Muscle of back (tissue), 11 donors: Measurements from ENCODE around the gene STARD13. TPM values are rescaled to one million over a fixed set of nuclear protein-coding genes. Genes with fewer than 3 reads are reported as not detected.
A peak's percentile ranks its signal among the peaks of the same experiment; 100 is the strongest.

Experiments
- DNase-seq, 3 donors: peaks; one replicate each; pipeline versions ENCODE4 v3.0.0 to v3.0.0-alpha.2; 2013
- polyA plus RNA-seq, 10 donors: library from polyadenylated mRNA; unstranded; fragments of 120-200 nt; gene quantifications; one replicate each; pipeline ENCODE4 v1.2.1, GENCODE V29; 2013; ENCODE audit not compliant: insufficient read length in 10 of 10

Gene STARD13
- polyA plus RNA-seq, 10 donors, result 17.3 to 27.5 (median 21.8) TPM

DNA sequence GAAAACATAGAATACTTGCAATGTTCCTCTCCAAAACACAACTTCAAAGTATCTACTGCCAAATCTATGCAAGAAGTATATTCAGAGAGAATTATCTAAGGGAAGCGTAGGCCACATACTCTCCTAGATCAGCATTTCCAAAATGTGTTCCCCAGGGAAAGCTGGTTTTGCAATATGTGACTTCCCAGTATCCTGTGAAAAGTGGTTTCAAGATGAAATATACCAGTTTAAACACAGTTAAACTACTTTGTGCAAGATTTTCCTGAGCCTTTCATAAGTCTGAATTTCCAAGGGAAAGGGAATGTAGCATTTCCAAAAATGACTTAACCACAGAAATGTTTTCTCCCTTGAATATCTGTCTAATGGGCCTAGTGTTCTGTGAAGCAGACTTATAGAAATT, 7.6 kb downstream of the STARD13 start:
- peak in 2 of 3 donors; percentile 42 to 56 for DNase-seq

DNA sequence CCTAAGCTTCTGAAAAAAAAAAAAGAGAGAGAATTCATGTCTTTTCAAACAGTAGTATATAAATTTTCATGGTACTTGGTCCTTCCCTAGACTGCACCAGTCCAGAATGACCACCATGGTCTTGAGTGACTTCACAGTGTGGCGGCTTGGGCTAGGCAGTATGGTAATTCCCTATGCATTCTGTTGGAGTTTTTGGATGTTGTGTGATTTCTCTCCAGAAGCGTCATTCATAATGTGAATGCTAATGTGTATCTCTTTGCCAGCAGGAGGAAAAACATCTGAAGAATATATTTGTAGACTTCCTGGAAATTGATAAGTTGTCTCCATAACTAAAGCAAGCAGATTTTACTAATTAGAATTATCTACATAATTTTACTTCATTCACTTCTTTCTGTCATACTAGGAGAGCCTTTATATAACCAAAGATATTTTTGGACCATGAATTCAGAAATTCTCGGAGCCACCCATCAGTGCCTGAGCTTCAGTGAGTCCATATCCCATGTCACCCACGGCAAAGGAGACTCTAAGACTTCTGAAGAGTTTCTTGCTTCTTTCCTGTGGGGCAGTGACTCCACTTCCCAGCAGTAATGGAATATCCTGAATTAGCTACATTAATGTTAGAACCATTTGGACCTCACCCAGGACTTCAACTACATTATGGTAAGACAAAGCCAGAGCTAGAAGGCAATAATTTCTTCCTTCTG, 8.4 kb downstream of the STARD13 start:
- DNase-seq, result no peak

DNA sequence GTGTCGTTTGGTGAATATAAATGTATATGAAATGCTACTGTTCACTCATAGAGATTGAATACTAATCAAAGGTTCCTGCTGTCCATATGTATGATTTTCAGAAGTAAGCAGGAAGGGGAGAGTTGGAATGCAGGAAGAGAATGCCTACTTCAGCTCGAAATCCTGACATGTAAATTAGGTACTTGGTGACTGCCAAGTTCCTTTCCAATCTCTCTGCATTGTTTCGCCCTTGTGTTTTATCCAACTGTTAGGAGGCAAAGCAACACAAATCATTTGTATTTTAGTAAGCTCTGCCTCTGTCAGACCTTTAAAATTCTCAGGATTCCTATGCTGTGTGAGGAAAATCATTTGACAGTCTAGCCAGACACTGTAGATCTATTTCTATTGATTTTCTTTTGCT, 9.0 kb downstream of the STARD13 start:
- no peak for DNase-seq

DNA sequence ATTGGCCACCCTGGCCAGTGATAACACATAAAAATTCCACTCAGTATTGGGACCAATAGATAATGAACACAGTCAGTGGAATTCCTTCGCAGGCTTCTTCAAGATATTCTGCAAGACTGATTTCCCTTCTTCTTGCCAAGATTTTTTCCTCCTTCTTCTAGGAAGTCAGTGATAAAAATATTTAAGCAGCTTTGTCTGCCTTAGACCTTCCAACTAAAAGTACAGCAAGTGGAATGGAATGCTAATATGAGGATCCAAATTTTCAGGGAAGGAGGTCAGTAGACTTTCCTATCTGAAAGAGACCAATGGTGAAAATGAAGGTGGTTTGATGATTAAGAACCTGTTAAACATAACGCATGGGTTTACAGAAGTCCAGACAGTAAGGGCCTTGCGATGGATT, 9.6 kb downstream of the STARD13 start:
- peak in 1 of 3 donors; percentile 65 for DNase-seq

DNA sequence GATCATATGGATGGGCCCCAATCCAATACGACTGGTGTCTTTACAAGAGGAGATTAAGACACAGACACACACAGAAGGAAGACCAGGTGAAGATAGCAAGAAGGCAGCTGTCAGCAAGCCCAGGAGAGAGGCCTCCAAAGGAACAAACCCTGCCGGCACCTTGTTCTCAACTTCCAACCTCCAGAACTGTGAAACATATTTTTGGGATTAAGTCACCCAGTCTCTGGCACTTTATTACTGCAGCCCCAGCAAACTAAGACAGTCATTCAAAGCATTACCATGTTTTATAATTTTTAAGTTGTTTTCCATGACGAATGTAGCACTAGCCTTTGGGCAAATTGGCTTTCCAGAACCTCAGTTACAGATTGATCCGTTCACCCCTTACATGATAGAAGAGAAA, 11.3 kb downstream of the STARD13 start:
- DNase-seq, result no peak

DNA sequence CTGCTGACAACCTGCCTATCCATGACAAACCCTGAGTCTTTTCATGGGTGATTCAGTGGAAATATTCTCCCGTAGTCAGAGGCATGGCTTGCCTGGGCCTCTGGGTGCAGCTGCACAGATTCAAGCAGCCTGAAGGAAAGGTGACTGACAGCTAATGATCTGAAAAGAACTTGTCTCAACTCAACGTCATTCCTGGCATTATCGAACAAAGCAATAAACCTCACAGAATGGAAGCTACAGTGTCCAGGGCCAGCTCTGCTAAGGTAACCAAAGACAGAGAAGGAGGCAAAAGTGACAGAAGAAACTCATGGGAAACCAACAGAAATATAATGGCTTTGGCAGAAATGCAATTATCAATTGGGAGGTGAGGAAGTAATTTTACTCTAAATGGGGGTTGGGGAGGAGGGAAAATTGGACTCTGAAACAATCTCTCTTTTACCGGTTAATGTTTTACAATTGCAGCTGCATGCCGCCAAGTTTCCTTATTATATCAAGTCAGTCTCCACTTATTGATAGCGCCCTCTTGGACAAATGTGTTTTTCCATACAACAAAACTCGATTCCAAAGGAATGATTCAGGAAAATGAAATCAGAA, 12.9 kb downstream of the STARD13 start:
- DNase-seq, result no peak

DNA sequence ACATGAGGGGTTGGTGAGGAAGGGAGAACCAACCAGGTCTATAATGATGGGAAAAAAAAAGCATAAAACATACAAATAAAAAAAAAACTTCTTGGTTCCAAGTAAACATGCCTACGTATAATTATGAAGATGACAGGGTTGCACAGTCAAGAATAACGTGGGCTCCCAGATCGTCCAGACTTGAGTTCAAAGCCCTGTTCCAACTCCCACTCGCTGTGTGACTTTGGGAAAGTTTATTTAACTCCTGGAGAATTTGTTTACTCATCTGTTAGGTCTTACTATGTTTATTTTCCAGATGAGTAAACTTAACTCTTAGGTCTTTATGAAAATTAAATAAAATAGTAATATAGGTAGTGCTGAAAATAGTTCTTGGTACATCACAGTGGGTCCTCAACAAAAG, 13.8 kb downstream of the STARD13 start:
- DNase-seq, result no peak

DNA sequence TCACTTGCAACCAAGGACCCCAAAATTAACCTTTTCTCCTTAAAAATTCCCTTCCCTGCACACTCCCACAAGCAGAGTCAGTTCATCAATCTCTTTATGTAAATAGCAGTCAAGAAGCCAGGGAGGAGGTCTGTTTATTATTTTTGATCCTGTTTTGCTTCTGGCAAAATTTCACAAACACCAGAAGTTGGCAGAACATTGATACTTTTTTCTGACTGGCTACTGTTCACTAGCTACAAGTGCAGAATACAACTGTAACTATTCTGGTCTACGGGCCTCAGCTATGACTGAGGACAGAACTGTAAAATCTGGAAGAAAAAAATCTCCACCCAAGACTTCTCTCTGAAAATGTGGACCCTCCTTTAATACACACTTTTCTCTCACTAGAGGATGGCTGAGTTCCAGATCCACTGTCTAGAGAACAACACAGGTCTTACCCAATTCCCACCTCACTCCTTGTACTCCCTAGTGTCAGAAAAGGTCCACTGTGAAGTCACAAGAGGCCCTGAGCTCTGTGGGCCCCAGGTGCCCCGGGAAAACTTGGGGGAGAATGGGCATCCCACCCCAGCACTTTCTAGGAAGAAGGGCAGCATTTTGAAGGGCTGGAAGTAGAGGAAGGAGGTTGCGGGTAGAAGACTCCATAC, 14.5 kb downstream of the STARD13 start:
- no peak for DNase-seq

DNA sequence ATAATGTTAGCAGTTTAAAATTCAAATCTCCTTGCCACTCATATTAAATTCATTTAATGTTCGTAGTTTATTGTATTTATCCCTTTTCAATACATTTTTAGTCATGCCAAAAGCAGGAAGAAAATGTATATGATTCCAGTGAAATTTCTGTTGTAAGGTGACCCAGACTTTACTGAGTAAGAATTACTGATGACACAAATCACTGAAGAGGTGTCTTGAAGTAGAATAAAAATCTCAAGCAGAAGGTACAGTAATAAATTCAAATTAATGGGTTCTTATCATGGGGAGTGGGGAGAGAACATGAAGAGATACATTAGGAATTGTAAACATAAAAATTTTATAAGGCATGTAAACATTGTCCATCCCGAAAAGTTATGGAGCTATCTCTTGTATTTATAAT, 19.9 kb downstream of the STARD13 start:
- DNase-seq, result no peak

DNA sequence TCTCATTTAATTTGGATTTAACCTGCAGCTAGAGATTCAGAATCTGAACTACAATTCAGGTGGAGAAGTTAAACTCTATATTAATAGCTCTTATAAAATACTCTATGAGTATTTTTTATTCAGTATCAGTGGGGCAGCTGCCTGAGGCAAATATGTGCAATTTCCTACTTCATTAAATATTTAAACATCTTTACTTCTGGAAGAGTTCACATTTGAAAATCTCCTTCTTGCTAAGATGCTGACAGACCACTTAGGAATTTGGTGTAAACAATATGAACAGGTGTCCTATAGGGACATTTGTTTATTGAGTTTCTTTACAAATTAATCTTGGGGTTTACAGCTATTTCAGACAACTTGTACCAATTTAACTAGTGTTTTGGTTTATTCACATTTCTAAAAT, 20.4 kb downstream of the STARD13 start:
- DNase-seq, result no peak

DNA sequence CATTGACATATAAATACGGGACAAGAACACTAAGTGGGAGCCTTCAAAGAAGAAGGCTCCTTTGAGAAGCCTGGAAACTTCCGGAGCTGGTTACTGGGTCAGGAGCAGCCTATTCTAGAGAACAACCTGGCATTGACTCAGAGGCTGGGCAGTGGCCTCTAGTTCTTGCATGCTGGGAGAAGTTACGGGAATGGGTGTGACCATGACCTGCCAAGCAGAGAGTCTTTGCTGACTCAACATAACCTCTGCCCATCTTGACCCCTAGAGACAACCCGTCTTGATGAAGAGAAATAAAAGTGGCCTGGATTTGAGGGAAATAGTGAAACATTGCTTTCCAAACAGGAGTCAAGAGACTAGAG, 21.0 kb downstream of the STARD13 start:
- DNase-seq, result no peak

DNA sequence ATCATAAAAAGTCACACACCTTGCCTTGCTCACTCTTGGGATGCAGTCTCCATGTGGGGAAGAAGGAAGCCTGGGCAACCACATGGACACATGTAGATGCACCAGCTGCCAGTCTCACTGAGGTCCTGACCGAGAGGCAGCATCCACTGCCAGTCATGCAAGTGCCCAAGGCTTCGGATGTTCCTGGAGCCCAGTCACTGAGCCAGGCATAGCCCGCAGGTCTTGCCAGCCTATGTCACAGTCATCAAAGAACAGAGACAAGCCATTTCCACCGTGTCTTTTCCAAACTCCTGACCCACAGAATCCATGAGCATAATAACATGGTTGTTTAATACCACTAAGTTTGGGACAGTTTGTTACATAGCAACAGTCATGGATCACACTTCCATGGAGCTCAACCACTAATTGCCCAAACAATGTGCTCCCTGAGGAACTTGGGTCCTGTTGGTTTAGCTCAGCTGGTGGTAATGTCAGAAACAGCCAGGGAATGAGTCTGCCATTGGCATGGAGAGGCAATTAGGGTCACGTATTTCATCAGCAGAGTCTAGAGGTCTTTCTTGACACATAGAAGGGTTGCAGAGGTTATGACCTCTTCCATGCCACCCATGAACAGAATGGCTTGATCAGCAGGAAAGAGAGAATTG, 21.5 kb downstream of the STARD13 start:
- DNase-seq, result no peak

DNA sequence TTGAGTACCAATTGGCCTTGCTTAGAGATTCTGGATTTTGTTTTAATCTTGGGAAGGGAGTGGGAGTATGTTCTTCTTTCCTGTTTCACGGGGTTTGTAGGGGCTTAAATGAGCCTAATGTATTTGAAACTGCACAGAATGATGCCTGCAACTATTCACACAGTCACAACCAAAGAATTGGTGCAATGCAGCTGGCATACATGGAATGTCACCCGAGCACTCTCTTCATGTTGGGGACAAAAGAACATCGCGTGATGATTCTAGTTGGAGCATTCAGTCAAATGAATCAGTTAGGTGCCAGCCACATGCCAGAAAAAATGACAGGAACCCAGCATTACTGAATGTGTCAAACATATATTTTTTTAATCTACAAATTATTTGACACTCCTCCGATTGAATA, 22.1 kb downstream of the STARD13 start:
- DNase-seq, result no peak

DNA sequence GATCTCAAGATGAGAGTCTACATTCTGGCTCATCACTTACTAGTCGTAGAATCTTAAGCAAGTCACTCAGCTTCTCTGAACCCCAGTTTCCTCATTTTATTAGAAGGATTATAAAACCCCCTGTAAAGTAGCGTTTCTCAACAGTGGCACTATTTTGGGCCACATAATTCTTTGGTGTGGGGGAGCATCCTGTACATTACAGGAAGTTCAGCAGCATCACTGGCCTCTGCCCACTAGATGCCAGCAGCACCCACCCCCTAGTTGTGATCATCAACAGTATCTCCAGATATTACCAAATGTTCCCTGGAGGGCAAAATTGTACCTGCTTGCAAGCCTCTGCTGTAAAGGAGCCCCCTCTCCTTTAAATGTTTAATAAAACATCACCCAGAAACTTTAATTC, 22.6 kb downstream of the STARD13 start:
- no peak for DNase-seq

DNA sequence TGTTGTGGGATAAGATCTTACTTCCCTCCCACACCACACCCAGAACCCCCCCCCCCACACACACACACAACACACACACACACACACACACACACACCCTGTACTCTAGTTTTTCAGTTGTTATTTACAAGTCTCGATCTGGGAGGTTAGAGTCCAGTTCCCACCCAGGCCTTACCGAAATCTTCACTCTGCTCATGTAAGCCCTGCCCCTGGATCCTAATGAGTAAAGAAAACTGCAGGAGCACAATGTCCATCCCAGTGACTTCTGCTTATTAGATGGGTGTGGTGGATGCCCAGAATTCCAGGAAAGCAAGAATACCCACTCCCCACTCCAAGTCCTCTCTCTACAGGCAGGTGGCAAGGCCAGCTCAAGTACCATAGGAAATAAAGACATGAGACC, 23.0 kb downstream of the STARD13 start:
- no peak for DNase-seq

DNA sequence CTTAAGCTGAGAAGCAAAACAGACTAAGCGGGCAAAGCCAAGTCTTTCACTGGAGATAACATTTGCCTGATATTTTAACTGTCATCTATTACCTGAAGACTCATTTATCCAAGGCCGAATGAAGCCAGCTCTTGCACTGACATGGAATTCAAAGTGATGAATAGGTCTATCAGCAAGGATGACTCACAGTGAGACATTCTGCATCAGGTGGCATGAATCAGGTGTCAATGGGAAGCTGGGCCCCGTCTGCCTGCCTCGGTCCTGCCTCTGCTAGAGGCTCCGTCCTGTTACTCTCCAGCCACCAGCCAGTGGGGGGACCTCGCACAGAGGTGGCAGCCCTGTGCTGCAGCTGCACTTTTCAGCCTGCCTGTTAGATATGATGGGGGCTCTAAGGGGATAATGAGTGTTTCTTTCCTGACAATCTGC, 23.5 kb downstream of the STARD13 start:
- no peak for DNase-seq

DNA sequence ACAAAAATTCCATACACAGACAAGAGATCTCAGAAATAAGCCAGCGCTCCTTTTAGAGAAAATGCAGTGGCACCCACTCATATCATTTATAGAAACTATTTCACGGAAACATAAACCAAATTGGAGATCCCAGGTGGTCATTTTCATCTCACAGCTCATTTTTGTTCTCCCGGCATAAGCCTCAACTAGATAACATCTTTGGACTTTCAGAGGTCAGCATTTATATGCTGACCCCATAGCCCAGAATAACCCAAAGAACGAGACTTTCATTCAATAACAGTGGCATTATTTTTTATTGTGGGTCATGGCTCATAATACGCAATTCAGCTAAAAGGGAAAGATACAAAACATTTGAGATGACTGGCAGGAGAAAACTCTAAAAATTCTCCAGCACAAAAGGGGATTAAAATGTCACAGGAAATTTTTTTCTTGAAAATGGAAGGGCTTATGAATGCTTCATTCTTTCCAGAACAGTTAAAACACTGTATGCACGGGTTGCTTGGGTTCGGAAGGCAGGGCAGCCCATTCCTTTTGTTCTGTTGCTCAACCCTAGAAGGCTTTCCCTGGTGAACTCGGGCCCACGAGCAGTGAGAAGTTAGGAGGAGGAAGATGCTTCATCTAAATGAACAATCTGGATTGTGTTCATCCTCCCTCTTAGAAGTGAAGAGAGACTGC, 24.0 kb downstream of the STARD13 start:
- no peak for DNase-seq

DNA sequence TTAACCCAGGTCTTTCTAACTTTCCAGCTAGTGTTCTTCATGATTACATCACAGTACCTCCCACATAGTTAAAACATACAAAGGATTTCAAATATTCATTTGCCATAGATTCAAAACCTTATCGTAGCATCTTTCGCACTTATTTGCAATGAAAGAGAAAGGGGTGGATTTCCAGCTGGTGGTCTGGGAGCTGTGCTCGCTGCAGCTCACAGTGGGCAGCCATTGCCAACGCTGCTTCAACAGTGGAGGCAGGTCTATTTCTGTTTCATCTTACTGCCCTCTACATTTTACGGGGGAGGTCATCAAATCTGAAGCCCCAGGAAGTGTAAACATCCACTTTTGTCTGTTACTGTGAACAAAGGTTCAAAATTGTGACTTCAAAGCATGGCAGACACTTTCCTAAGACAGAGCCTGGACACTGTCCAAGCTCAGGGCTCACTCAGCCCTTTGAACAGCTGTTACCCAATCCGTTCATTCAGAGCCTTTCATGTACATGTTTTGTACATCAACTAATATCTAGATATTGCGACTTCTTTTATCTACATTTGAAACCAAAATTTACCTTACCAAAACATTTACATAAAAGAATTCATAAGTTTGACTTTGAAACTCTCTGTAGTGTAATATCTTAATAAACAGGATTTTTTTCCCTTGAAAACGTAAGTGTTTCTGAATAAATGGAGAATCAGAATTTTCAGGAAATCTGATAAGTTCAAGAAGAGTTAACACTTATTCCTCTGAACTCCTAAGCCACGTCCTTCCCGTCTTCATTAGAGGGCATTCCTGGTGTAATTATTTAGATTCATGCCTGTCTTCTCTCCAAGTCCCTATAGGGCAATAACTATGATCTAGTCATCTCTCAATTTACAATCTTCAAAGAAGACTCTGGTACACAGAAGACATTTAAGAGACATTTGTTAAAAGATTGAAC, 25.1 kb downstream of the STARD13 start:
- no peak for DNase-seq

DNA sequence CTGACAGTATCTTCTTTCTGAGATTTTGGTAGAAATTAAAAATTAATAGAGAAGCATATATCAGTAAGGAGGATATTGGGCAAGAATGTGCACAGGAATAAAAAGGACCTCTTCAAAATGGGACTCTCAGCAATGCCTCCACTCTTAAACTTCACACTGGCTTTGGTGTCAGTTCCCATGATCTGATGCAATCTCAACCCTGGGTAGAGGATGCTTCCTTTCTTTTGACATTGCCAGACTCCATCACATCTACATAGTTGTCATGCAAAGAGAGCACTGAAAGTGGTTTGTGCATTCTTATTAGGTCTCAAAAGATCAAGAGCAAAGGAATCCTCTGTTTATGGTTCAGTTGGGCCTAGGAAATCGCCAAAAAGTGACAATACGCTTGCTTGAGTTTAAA, 26.3 kb downstream of the STARD13 start:
- DNase-seq, result no peak

DNA sequence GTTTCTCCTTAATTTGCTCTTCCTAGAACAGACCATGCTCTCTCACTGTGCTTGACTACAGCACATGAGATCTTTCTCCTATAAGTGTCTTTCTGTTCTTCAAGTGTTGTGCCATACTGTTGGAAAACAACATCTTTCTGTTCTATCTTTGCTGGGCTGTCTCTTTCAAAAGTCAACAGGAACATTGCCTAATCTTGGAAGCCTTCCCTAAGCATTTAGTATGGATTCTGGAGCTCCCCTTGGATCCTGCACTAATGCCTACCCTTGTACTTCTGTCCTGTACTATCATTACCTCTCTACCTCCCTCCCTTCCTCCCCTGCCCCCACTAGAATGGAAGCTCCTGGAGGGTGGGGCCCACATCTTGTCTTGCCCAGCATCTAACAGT, 26.8 kb downstream of the STARD13 start:
- no peak for DNase-seq
